HepG2 (cell line): ENCODE data around the gene PPP1CA.

Experiments
- CREB1 ChIP-seq, 2 experiments: fragments of 450-650 bp in 1 of 2; IDR thresholded peaks; 2 replicates each; pipeline ENCODE4 v1.6.1; 2016 to 2017; ENCODE audit warnings: control low read depth in 1 of 2, mild to moderate bottlenecking in 1 of 2, missing compliant biosample characterization in 1 of 2, missing genetic modification characterization in 1 of 2
- CTCF ChIP-seq: sonication (generic); formaldehyde crosslinking; IDR thresholded peaks from 2 replicates; pipeline ENCODE4 v1.5.0; 2020; ENCODE audit warnings: mild to moderate bottlenecking, missing genetic modification reagents, moderate library complexity
- ELF4 ChIP-seq: sonication (generic); formaldehyde crosslinking; IDR thresholded peaks from 2 replicates; pipeline ENCODE4 v1.5.0; 2020; ENCODE audit warnings: missing genetic modification reagents, mild to moderate bottlenecking, moderate library complexity, borderline replicate concordance
- EZH2 ChIP-seq: conservative IDR thresholded peaks from 2 replicates; pipeline ENCODE4 v1.6.1; 2012; ENCODE audit warnings: mild to moderate bottlenecking, low read depth, low read length, moderate library complexity
- GABPA ChIP-seq, 2 experiments: IDR thresholded peaks; 2 replicates each; pipeline ENCODE4 v1.6.1; 2011 to 2016; ENCODE audit warnings: low read depth in 2 of 2, low read length in 1 of 2, missing biosample characterization in 1 of 2, missing genetic modification characterization in 1 of 2
- KDM4B ChIP-seq: sonication (generic); formaldehyde crosslinking; IDR thresholded peaks from 2 replicates; pipeline ENCODE4 v1.4.0; 2020; ENCODE audit warnings: missing genetic modification reagents
- PLSCR1 ChIP-seq: sonication (generic); formaldehyde crosslinking; IDR thresholded peaks from 2 replicates; pipeline ENCODE4 v1.5.0; 2020; ENCODE audit warnings: missing genetic modification reagents, mild to moderate bottlenecking, borderline replicate concordance
- POLR2A ChIP-seq, 2 experiments: IDR thresholded peaks; 2 replicates each; pipeline ENCODE4 v1.6.1; 2011; ENCODE audit warnings: low read depth in 2 of 2, low read length in 2 of 2, mild to moderate bottlenecking in 1 of 2, moderate library complexity in 1 of 2; ENCODE audit not compliant: insufficient read depth in 1 of 2
- ZFP36L2 ChIP-seq: sonication (generic); formaldehyde crosslinking; IDR thresholded peaks from 2 replicates; pipeline ENCODE4 v1.4.0; 2020; ENCODE audit warnings: missing genetic modification reagents

- TF ChIP-seq PLSCR1 (CRISPR knock-in tag), result no peak
- TF ChIP-seq CTCF (CRISPR knock-in tag), result no peak
- TF ChIP-seq POLR2A (IDR thresholded peaks at IDR 0.05; ENCODE audit: insufficient read depth in 1 of 2, low read depth in 2 of 2, low read length in 2 of 2), result no peak
- TF ChIP-seq EZH2, result no peak
- TF ChIP-seq GABPA (IDR thresholded peaks at IDR 0.05; ENCODE audit: low read depth, low read length), result no peak
- TF ChIP-seq GABPA (CRISPR knock-in tag; IDR thresholded peaks at IDR 0.05; ENCODE audit: low read depth), result no peak
- no peak for TF ChIP-seq KDM4B (CRISPR knock-in tag)
- TF ChIP-seq CREB1 (IDR thresholded peaks at IDR 0.05), result no peak
- TF ChIP-seq CREB1 (CRISPR knock-in tag; IDR thresholded peaks at IDR 0.05), result no peak
- TF ChIP-seq ZFP36L2 (CRISPR knock-in tag), result no peak
- TF ChIP-seq ELF4, result no peak
Measured at GRCh38 chr11:67372993-67373647, 28.5 kb downstream of the PPP1CA start, which contains the start of gene CLCF1.
